ENCODE results near the gene GRID1.

GRCh38 chr10:86389441-86390193 is 23.0 kb upstream of the GRID1 start:
- TF ChIP-seq CTCF (IDR thresholded peaks at IDR 0.05) (no peak), POLR2A (IDR thresholded peaks at IDR 0.05) (no peak)

Measured in esophagus squamous epithelium (tissue), 4 donors.